Measurements from ENCODE around the gene ALDOC.

Gene ALDOC

GRCh38 chr17:28524476-28525424 is 51.9 kb downstream of the ALDOC start:
- peaks cover 17% of the 10 kb centered on the region for H3K27me3 Mint-ChIP-seq (ENCODE audit: low read depth)
- no peak for TF ChIP-seq CTCF (IDR thresholded peaks at IDR 0.05; ENCODE audit: unreplicated experiment in 3 of 3)
- no peaks in the 10 kb centered on the region for H3K9me3 Mint-ChIP-seq
- H3K27ac Mint-ChIP-seq: peak overlapping the region; percentile 93 to 98 (median 98)
- peaks cover 20% of the 10 kb centered on the region for H3K4me1 Mint-ChIP-seq
- H3K4me3 Mint-ChIP-seq: peak overlapping the region in 2 of 3 experiments; percentile 38 to 43
- H3K36me3 Mint-ChIP-seq (ENCODE audit: low read depth): no peaks in the 10 kb centered on the region

GRCh38 chr17:28523876-28524275 is 52.8 kb downstream of the ALDOC start:
- Mint-ChIP-seq H3K27ac (peak overlapping the region in 2 of 3 experiments; percentile 39 to 98), H3K4me1 (peaks cover 20% of the 10 kb centered on the region), H3K9me3 (no peaks in the 10 kb centered on the region), H3K4me3 (peak overlapping the region in 1 of 3 experiments; percentile 51), H3K36me3 (ENCODE audit: low read depth) (no peaks in the 10 kb centered on the region), H3K27me3 (ENCODE audit: low read depth) (peaks cover 19% of the 10 kb centered on the region)
- no peak for TF ChIP-seq CTCF (IDR thresholded peaks at IDR 0.05; ENCODE audit: unreplicated experiment in 3 of 3)

- Mint-ChIP-seq H3K27ac (peak overlapping the region in 2 of 3 experiments; percentile 5 to 80), H3K36me3 (ENCODE audit: low read depth) (no peaks in the 10 kb centered on the region), H3K27me3 (ENCODE audit: low read depth) (peaks cover 21% of the 10 kb centered on the region), H3K9me3 (no peaks in the 10 kb centered on the region), H3K4me3 (no peak overlapping the region), H3K4me1 (peaks cover 20% of the 10 kb centered on the region)
- no peak for TF ChIP-seq CTCF (IDR thresholded peaks at IDR 0.05; ENCODE audit: unreplicated experiment in 3 of 3)
Measured at GRCh38 chr17:28523186-28523585, 53.5 kb downstream of the ALDOC start.

All from nephron (organoid).